GM23338 (cell line): Measurements from ENCODE around the gene R3HDM4.

ENCODE experiments used
- CTCF ChIP-seq, 2 experiments: fragments of 200-600 bp in 1 of 2; sonication (generic) in 1 of 2; conservative IDR thresholded peaks; 2 replicates each; pipeline versions ENCODE4 v1.5.1 to v1.6.1; 2016 to 2017; ENCODE audit warnings: antibody characterized with exemption in 2 of 2, low read depth in 2 of 2, mild to moderate bottlenecking in 2 of 2, moderate library complexity in 1 of 2
- EZH2 ChIP-seq: fragments of 200-600 bp; sonication (generic); IDR thresholded peaks from one replicate; pipeline ENCODE4 v1.8.0; 2017; ENCODE audit warnings: antibody characterized with exemption, mild to moderate bottlenecking, low read depth; ENCODE audit not compliant: unreplicated experiment
- POLR2AphosphoS5 ChIP-seq: IDR thresholded peaks from 2 replicates; pipeline ENCODE4 v1.6.1; 2016; ENCODE audit warnings: antibody characterized with exemption, low read depth
- REST ChIP-seq: IDR thresholded peaks from one replicate; pipeline ENCODE4 v1.6.1; 2018; ENCODE audit warnings: antibody characterized with exemption; ENCODE audit not compliant: unreplicated experiment
- STAT1 ChIP-seq: IDR thresholded peaks from one replicate; pipeline ENCODE4 v1.6.1; 2016; ENCODE audit warnings: antibody characterized with exemption; ENCODE audit not compliant: unreplicated experiment

- no peak for TF ChIP-seq POLR2AphosphoS5
- TF ChIP-seq EZH2, result no peak
- no peak for TF ChIP-seq CTCF (conservative IDR thresholded peaks at IDR 0.05; ENCODE audit: low read depth in 2 of 2)
- TF ChIP-seq REST, result no peak
- TF ChIP-seq STAT1, result no peak
Measured at GRCh38 chr19:943551-944170, 30.6 kb upstream of the R3HDM4 start.
